Activated CD8-positive, alpha-beta memory T cell treated with anti-CD3 and anti-CD28 coated beads, Interleukin-2, amount 50 U/mL, for 24 hours (primary cell): ENCODE measurements around the gene CA5A.
A peak's percentile ranks its signal among the peaks of the same experiment; 100 is the strongest.
"Not testable (repeated sequence)": the region's sequence is repeated elsewhere in the genome, so short reads cannot be mapped to it uniquely, and the experiment has no call there.

Experiments used
- DNase-seq: peaks from one replicate; pipeline ENCODE4 v3.0.0-alpha.2; 2020; ENCODE audit errors: extremely low read depth

The CA5A gene

DNA sequence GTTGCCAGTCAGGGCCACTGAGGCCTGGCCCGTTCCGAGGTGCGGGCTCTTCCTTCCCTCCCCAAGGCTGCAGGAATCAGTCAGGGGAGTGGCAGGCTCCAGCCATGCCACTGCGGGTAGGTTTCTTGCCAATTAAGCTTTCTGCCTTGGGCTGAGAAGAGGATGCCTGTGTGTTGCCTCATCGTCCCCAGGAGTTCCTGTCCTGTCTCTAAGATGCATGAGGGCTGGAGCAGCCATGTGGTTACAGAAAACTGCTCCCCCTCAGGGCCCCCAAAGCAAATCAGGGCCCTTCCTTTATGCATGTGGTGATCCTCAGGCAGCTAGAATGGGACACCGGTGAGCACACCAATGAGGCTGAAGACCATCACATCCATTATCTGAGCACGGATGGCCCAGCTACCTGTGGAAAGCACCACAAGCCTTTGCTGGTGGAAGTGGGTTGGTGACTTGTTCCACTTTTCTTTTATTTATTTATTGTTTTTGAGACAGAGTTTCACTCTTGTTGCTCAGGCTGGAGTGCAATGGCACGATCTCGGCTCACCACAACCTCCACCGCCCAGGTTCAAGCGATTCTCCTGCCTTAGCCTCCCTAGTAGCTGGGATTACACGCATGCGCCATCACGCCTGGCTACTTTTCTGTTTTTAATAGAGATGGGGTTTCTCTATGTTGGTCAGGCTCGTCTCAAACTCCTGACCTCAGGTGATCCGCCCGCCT lies 40.0 kb downstream of the CA5A start:
- not testable (repeated sequence) for DNase-seq

- peak; percentile 68 for DNase-seq
Observed at GRCh38 chr16:87895641-87896141, 40.6 kb downstream of the CA5A start.

GRCh38 chr16:87894005-87894404 lies 42.3 kb downstream of the CA5A start:
- not testable (repeated sequence) for DNase-seq

DNA sequence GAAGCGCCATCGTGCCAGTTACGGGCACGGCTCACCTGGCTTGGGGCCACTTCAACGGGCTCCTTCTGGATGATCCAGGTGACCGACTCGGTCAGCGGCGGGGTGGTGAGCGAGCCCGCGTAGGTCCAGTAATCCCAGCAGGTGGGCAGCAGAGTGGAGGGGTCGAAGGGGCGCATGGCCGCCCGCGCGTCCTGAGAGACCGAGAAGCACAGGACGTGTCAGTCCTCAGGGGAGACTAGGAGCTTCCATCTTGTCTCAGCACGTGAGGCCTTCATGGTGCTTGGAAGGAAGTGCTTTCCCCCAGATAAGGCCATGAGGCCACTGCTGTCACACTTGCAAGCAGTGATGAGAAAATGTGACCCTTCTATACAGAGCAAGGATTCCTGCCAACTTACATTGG lies 44.6 kb downstream of the CA5A start:
- no peak for DNase-seq

GRCh38 chr16:87889762-87890161 lies 46.6 kb downstream of the CA5A start:
- DNase-seq: not testable (repeated sequence)

- not testable (repeated sequence) for DNase-seq
Observed at GRCh38 chr16:87888346-87888745, 48.0 kb downstream of the CA5A start.

GRCh38 chr16:87887931-87888330 lies 48.4 kb downstream of the CA5A start:
- DNase-seq: not testable (repeated sequence)

GRCh38 chr16:87885371-87885967 lies 50.9 kb downstream of the CA5A start:
- DNase-seq: not testable (repeated sequence)

GRCh38 chr16:87882436-87883019 lies 53.8 kb downstream of the CA5A start:
- DNase-seq: no peak

DNA sequence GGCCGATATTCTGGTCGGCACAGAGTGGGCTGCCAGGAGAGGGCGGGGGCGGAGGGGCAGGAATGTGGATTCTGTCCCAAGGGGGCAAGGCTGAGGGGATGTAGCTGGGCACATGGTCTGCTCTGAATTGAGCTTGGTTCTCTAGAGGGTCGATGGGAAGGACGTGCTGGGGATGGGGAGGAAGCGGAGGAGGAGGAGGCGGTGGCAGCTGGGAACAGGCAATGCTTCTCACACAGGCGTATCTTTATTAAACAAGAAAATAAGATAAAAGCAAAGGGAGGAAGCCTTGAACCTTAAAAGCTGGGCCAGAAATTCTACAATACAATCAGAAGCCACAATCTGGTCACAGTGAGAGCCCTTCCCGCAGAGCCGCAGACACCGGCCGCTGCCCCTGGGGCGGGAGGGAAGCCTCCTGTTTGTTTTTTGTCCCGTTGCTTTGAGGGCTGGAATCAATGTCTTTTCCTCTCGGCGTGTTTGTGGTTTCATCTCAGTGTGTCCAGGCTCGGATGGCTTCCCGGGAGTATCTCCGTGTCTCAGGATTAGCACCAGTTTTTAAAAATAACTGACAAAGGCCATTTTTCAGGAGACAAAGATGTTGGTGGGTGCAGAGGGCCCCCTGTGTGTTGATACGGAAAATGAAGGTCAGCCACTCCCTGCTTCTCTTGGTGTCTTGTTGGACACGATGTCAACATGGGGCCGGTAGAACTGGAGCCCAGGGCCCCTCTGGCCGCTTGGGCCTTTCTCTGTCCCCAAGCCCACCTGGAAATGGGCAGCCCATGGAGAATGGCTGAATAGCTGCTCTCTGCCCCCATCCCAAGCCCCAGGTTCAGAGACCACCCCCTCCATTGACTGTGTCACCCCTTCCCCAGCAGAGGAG lies 54.8 kb downstream of the CA5A start:
- DNase-seq: no peak

DNA sequence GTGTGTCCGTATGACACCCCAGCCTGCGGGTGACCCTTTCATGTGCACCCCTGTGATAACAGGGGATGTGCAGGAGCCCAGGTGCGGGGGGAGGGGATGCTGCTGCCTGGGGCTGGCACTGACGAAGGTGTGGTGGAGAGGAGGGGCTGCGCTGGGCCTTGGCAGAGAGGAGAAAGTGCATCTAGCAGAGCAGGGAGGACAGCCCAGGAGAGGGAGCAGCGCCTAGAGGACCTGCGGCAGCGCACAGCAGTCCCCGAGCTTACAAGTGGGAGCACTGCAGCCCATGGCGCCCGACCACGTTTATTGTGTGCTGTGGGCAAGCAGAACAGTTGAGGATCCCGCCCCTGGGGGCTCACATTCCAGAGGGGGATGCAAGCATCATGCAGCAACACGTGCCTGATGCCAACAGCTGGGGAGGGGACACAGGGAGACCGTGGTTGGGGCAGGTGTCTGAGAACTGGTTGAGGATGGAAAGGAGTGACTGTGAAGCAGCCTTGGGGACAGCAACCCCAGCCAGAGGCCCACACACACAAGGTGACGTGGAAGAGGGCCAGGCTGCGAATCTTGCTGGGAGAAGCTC lies 56.1 kb downstream of the CA5A start:
- DNase-seq: no peak

DNA sequence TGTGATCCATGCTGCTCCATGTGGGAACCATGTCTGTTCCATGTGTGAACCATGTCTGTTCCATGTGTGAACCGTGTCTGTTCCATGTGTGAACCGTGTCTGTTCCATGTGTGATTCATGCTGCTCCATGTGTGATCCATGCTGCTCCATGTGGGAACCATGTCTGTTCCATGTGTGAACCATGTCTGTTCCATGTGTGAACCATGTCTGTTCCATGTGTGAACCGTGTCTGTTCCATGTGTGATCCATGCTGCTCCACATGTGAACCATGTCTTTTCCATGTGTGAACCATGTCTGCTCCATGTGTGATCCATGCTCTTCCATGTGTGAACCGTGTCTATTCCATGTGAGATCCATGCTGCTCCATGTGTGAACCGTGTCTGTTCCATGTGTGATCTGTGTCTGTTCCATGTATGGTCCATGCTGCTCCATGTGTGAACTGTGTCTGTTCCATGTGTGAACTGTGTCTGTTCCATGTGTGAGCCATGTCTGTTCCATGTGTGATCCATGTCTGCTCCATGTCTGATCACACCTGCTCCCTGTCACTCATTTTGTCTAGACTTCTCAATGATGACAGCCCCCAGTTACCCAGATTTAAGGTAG lies 56.8 kb downstream of the CA5A start:
- DNase-seq: not testable (repeated sequence)

DNA sequence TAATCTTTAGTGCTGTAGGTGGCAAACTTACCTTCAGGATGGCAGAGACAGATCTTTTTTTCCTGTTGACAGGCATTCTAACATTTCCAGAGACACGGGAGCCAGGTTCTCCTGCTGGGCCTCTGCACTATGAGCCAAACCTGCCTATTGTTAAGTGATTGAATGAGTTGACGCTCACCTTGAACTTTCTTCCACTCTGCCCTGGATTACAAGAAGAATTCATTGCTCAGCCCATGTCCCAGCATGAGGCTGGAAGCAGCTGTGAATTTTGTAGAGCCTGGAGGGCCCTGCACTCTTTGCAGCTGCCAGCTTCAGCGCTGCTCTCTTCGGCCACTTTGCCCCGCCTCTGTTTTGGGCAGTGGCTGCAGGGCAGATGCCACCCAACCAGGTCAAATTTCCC lies 57.6 kb downstream of the CA5A start:
- DNase-seq: no peak

GRCh38 chr16:87877942-87878507 lies 58.3 kb downstream of the CA5A start:
- no peak for DNase-seq

DNA sequence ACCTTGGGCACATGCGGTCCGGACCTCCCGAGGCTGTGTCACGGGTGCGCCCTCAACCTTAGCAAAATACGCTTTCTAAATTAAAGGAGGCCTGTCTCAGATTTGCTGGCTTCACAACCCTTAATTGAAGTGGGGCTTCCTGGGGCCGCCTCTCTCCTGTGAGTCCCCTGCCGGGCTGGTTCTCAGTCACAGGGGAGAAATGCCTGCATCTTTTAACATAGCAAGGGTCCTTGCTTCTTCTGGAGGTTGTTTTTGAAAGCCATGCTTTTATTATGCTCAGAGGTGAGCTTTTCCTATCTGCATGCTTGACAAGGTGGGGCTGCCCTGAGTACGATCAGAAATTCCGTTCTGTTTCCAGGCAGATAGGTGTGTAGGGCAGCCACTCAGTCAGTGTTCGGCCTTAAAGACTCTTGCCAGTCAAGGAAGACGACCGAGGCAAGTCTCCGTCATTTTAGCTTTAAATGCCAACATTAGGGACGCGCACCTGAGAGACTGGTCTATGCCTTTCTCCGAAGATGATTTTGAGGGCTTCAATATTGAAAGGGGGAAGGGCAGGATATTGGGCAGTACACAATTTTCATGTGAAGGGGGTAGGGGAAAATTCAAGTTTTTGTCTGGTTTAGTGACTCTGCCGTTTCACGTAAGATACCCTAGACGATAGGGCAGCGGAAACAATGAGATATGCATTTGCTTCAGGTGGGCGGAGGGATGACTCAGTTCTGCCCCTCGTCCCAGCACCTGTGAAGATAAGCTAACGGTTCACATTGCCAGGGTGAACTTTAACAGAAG lies 61.5 kb downstream of the CA5A start:
- peak; percentile 69 for DNase-seq

GRCh38 chr16:87870418-87871291 lies 65.7 kb downstream of the CA5A start:
- DNase-seq: not testable (repeated sequence)

- not testable (repeated sequence) for DNase-seq
Observed at GRCh38 chr16:87869879-87870417, 66.4 kb downstream of the CA5A start.

GRCh38 chr16:87869061-87869878 lies 67.1 kb downstream of the CA5A start, which contains the start of gene SLC7A5:
SLC7A5 (minus strand) TSS chr16:87869507; CDS start chr16:87869422, 85 bp downstream.
- peak; percentile 58 for DNase-seq
